HG03066 (cell line): ENCODE measurements around the gene ZBTB7C.

Source experiments
- ATAC-seq: cut with Tn5 transposase; IDR thresholded peaks from one replicate; pipeline ENCODE4 v1.9.1; 2021; ENCODE audit warnings: low read depth; ENCODE audit not compliant: unreplicated experiment

Gene ZBTB7C

GRCh38 chr18:48051945-48052840 is 357.0 kb downstream of the ZBTB7C start:
- ATAC-seq: no peak

GRCh38 chr18:48050176-48050575 is 359.0 kb downstream of the ZBTB7C start:
- ATAC-seq: no peak

- no peak for ATAC-seq
These were observed 359.4 kb downstream of the ZBTB7C start for GRCh38 chr18:48049757-48050156.

GRCh38 chr18:48048251-48048650 is 360.9 kb downstream of the ZBTB7C start:
- no peak for ATAC-seq

GRCh38 chr18:48046843-48047242 is 362.3 kb downstream of the ZBTB7C start:
- ATAC-seq: no peak

- no peak for ATAC-seq
These were observed 363.4 kb downstream of the ZBTB7C start for GRCh38 chr18:48045744-48046143.

GRCh38 chr18:48044944-48045343 is 364.2 kb downstream of the ZBTB7C start:
- ATAC-seq: no peak

- ATAC-seq: no peak
These were observed 366.0 kb downstream of the ZBTB7C start for GRCh38 chr18:48043166-48043565.

GRCh38 chr18:48042431-48042830 is 366.8 kb downstream of the ZBTB7C start:
- no peak for ATAC-seq

- no peak for ATAC-seq
These were observed 368.6 kb downstream of the ZBTB7C start for GRCh38 chr18:48040457-48041110.

- ATAC-seq: no peak
These were observed 369.4 kb downstream of the ZBTB7C start for GRCh38 chr18:48039769-48040215.

GRCh38 chr18:48038636-48039035 is 370.5 kb downstream of the ZBTB7C start:
- ATAC-seq: no peak

GRCh38 chr18:48037481-48038271 is 371.5 kb downstream of the ZBTB7C start:
- no peak for ATAC-seq

GRCh38 chr18:48036641-48037421 is 372.4 kb downstream of the ZBTB7C start:
- no peak for ATAC-seq

GRCh38 chr18:48036226-48036625 is 373.0 kb downstream of the ZBTB7C start:
- no peak for ATAC-seq

- no peak for ATAC-seq
These were observed 373.7 kb downstream of the ZBTB7C start for GRCh38 chr18:48035556-48035860.

- ATAC-seq: no peak
These were observed 374.3 kb downstream of the ZBTB7C start for GRCh38 chr18:48034651-48035555.

- no peak for ATAC-seq
These were observed 375.2 kb downstream of the ZBTB7C start for GRCh38 chr18:48033790-48034650.
